MCF 10A (cell line): ENCODE results near the gene ANKRD60. TPM values are rescaled to one million over a fixed set of nuclear protein-coding genes. Genes with fewer than 3 reads are reported as not detected.

Experiments used
- BruUV-seq: library from RNA; stranded (reverse); fragments of 400-500 nt; replicated peaks from 2 replicates; lab custom pipeline; 2021; lab: Mats Ljungman, UMichigan
- CTCF ChIA-PET: fragments of 300-600 bp; sonication (Branson Sonifier 250); formaldehyde crosslinking; extraction: SDS; loops from one replicate; lab custom pipeline; 2021; ENCODE audit warnings: antibody characterized with exemption, inconsistent platforms; lab: Yijun Ruan, JAX
- POLR2A ChIA-PET: fragments of 300-600, 350-650 bp; sonication (Branson Sonifier 250); formaldehyde crosslinking; extraction: SDS; loops from one replicate; lab custom pipeline; 2020; ENCODE audit warnings: antibody characterized with exemption, inconsistent platforms; lab: Yijun Ruan, JAX
- DNase-seq: peaks from one replicate; pipeline ENCODE4 v3.0.0-alpha.2; 2018; ENCODE audit not compliant: unreplicated experiment
- H3K27ac Mint-ChIP-seq: one replicate; pipeline ENCODE4 v1.8.0; 2022; ENCODE audit warnings: mild to moderate bottlenecking, low read depth, mixed read lengths; ENCODE audit not compliant: unreplicated experiment
- H3K27me3 Mint-ChIP-seq: one replicate; pipeline ENCODE4 v1.8.0; 2022; ENCODE audit warnings: mixed read lengths; ENCODE audit not compliant: insufficient read depth, unreplicated experiment
- H3K36me3 Mint-ChIP-seq: one replicate; pipeline ENCODE4 v1.8.0; 2022; ENCODE audit warnings: mild to moderate bottlenecking, moderate library complexity, mixed read lengths; ENCODE audit not compliant: insufficient read depth, unreplicated experiment
- H3K4me1 Mint-ChIP-seq: one replicate; pipeline ENCODE4 v1.8.0; 2022; ENCODE audit warnings: mixed read lengths; ENCODE audit not compliant: insufficient read depth, unreplicated experiment
- H3K4me3 Mint-ChIP-seq: one replicate; pipeline ENCODE4 v1.8.0; 2022; ENCODE audit warnings: mild to moderate bottlenecking, moderate library complexity, mixed read lengths; ENCODE audit not compliant: unreplicated experiment
- H3K9me3 Mint-ChIP-seq: one replicate; pipeline ENCODE4 v1.8.0; 2022; ENCODE audit warnings: mixed read lengths; ENCODE audit not compliant: unreplicated experiment
- intact Hi-C: fragments of 100-400 bp; cut with micrococcal nuclease; formaldehyde crosslinking; loops from 2 replicates; pipeline ENCODE4 v1.14.1; 2022
- total RNA-seq: library from RNA; stranded (reverse); gene quantifications from 2 replicates; pipeline ENCODE4 v1.2.3, GENCODE V29; 2022
- TF ChIP-seq, protein P1 (sequence below): fragments of 200-600 bp; IDR thresholded peaks from one replicate; pipeline ENCODE4 v1.8.0; 2022; ENCODE audit warnings: antibody characterized with exemption, mild to moderate bottlenecking; ENCODE audit not compliant: unreplicated experiment

The ANKRD60 gene
- total RNA-seq, 1 experiment from 2014 or later, result not detected

DNA sequence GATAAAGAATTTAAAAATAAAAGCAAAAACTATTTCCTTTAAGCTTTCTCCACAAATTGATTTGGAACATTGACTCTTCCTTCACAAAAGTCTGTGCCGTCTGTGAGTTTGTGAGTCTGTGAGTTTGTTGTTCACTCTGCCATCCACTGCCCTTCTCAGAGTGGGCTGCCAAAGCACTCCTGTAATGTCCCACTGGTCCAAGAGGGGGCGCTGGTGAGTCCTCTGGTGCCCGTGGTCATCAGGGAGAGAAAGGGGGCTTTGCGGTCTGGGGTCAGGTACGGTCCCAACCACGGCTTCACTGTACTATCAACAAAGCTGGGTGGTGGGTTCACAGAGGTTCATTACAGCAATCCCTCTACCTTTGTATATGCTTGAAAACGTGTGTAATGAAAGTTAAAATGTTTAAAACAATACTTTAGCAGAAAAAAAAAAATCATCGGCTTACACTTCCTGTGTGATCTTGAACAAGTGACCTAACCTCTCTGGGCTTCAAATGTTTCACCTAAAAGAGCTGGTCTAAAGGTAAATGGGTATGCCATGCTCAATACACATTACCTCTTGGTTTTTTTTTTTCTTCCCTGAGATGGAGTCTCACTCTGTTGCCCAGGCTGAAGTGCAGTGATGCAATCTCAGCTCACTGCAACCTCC is 5.6 kb upstream of the ANKRD60 start:
- H3K9me3 Mint-ChIP-seq, result no peaks in the 10 kb centered on the region
- ChIA-PET POLR2A (interaction anchor here (0.7 to 4.8 kb wide), 3 partner anchors 24 to 905 kb away, joined by 3 to 25 read pairs (median 4); partner anchors contain the start of gene STX16), CTCF (interaction anchor here (0.5 to 8.7 kb wide), 33 partner anchors 9 to 1223 kb away, joined by 3 to 121 read pairs (median 4); partner anchors contain the start of genes GNAS and STX16)
- TF ChIP-seq, protein P1, sequence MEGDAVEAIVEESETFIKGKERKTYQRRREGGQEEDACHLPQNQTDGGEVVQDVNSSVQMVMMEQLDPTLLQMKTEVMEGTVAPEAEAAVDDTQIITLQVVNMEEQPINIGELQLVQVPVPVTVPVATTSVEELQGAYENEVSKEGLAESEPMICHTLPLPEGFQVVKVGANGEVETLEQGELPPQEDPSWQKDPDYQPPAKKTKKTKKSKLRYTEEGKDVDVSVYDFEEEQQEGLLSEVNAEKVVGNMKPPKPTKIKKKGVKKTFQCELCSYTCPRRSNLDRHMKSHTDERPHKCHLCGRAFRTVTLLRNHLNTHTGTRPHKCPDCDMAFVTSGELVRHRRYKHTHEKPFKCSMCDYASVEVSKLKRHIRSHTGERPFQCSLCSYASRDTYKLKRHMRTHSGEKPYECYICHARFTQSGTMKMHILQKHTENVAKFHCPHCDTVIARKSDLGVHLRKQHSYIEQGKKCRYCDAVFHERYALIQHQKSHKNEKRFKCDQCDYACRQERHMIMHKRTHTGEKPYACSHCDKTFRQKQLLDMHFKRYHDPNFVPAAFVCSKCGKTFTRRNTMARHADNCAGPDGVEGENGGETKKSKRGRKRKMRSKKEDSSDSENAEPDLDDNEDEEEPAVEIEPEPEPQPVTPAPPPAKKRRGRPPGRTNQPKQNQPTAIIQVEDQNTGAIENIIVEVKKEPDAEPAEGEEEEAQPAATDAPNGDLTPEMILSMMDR, result peak; percentile 61
- H3K27me3 Mint-ChIP-seq, result no peaks in the 10 kb centered on the region
- no peaks in the 10 kb centered on the region for H3K4me1 Mint-ChIP-seq
- no peak overlapping the region for H3K27ac Mint-ChIP-seq
- no peak for DNase-seq
- intact Hi-C loops, result no loop called here
- no TSS peak for BruUV-seq
- no peak overlapping the region for H3K4me3 Mint-ChIP-seq
- H3K36me3 Mint-ChIP-seq, result peaks cover 11% of the 10 kb centered on the region

GRCh38 chr20:58233393-58233792 is 4.9 kb upstream of the ANKRD60 start:
- Mint-ChIP-seq H3K27me3 (no peaks in the 10 kb centered on the region), H3K4me3 (no peak overlapping the region), H3K9me3 (no peaks in the 10 kb centered on the region), H3K27ac (no peak overlapping the region), H3K36me3 (peaks cover 9% of the 10 kb centered on the region), H3K4me1 (no peaks in the 10 kb centered on the region)
- TF ChIP-seq, protein P1, result no peak
- ChIA-PET CTCF (interaction anchor here (0.5 to 8.7 kb wide), 12 partner anchors 8 to 1680 kb away, joined by 3 to 121 read pairs (median 4); partner anchors contain the start of gene GNAS), POLR2A (no interaction called here)
- no TSS peak for BruUV-seq
- DNase-seq, result no peak
- intact Hi-C loops, result no loop called here

GRCh38 chr20:58231683-58232082 is 3.2 kb upstream of the ANKRD60 start:
- DNase-seq, result peak; percentile 26
- intact Hi-C loops, result no loop called here
- H3K27ac Mint-ChIP-seq, result no peak overlapping the region
- peaks cover 6% of the 10 kb centered on the region for H3K27me3 Mint-ChIP-seq
- TF ChIP-seq, protein P1, result no peak
- peaks cover 6% of the 10 kb centered on the region for H3K36me3 Mint-ChIP-seq
- ChIA-PET CTCF (interaction anchor here (0.7 to 8.7 kb wide), 3 partner anchors 14 to 216 kb away, joined by 3 to 121 read pairs (median 3); no protein-coding TSS in a partner anchor), POLR2A (no interaction called here)
- H3K9me3 Mint-ChIP-seq, result no peaks in the 10 kb centered on the region
- no peaks in the 10 kb centered on the region for H3K4me1 Mint-ChIP-seq
- no TSS peak for BruUV-seq
- H3K4me3 Mint-ChIP-seq, result no peak overlapping the region

DNA sequence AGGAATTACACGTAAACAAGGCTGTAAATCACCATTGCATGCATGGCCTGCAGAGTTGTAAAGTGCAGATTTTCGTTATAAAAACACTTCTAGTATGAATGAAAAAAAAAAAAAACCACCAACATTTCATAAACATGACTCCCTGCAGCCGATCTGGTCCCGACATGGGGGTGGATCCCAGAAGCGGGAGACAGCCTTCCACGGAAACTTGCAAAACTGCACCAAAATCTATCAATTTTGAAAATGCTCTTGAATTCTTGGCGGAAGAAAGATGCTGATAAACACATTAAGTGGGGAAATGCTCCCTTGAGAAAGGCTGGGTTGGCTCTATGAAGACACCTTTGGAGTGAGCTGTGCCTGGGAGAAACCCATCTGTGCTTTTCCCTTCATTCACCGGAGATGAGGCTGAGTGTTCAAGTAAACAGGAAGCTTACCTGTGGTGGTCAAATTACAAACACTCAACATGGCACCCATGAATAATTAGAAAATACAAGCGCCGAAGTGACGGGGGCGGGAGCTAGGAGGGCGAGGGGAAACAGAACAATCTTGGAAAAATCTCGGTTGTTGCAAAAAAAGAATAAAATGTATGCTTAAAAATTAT is 845 bp upstream of the ANKRD60 start:
- intact Hi-C loops, result no loop called here
- no peak overlapping the region for H3K4me3 Mint-ChIP-seq
- no peaks in the 10 kb centered on the region for H3K9me3 Mint-ChIP-seq
- no peak for DNase-seq
- POLR2A ChIA-PET, result no interaction called here
- TF ChIP-seq, protein P1, result no peak
- H3K27me3 Mint-ChIP-seq, result peaks cover 17% of the 10 kb centered on the region
- H3K27ac Mint-ChIP-seq, result no peak overlapping the region
- CTCF ChIA-PET, result interaction anchor here (0.7 to 2.2 kb wide), 5 partner anchors 10 to 422 kb away, joined by 3 to 8 read pairs (median 5); partner anchors contain the start of gene STX16
- no peaks in the 10 kb centered on the region for H3K4me1 Mint-ChIP-seq
- peaks cover 6% of the 10 kb centered on the region for H3K36me3 Mint-ChIP-seq
- no TSS peak for BruUV-seq
